Lower leg skin (tissue), 4 donors: ENCODE results near the gene CTSE. TPM values are rescaled to one million over a fixed set of nuclear protein-coding genes. Genes with fewer than 3 reads are reported as not detected.

Experiments
- DNase-seq, 2 donors: peaks; one replicate each; pipeline ENCODE4 v3.0.0-alpha.2; 2019; ENCODE audit warnings: low spot score in 2 of 2
- H3K4me3 ChIP-seq: fragments of 200-600 bp; sonication (generic); 2 replicates; pipeline ENCODE4 v1.5.1; 2017; ENCODE audit warnings: mild to moderate bottlenecking, low read depth; ENCODE audit not compliant: poor library complexity, severe bottlenecking
- POLR2A ChIP-seq, 2 donors: fragments of 450-650 bp; IDR thresholded peaks; one replicate each; pipeline ENCODE4 v1.6.1; 2016 to 2017; ENCODE audit warnings: antibody characterized with exemption in 2 of 2, mild to moderate bottlenecking in 1 of 2, moderate library complexity in 1 of 2
- WGBS, 2 donors: methylation state at CpG; one replicate each; pipeline ENCODE4 v1.1.5; 2018; 5-methylcytosine and 5-hydroxymethylcytosine counted together
- intact Hi-C: fragments of 100-400 bp; cut with DNase I; formaldehyde crosslinking; loops from one replicate; pipeline ENCODE4 v1.15.0; 2023; ENCODE audit warnings: low total_unique reads
- total RNA-seq, 4 donors: library from RNA; depleted of rRNA; stranded (reverse); fragments of >200 nt; gene quantifications; one replicate each; pipeline ENCODE4 v1.1.0, GENCODE V29; 2016
- TF ChIP-seq, protein P1 (sequence below), 3 donors: fragments of 450-650 bp; IDR thresholded peaks; one replicate each; pipeline ENCODE4 v1.5.1; 2016; ENCODE audit warnings: antibody characterized with exemption in 3 of 3, mild to moderate bottlenecking in 3 of 3, moderate library complexity in 2 of 3

CTSE gene
- total RNA-seq, 4 donors from 2014 or later = not detected

DNA sequence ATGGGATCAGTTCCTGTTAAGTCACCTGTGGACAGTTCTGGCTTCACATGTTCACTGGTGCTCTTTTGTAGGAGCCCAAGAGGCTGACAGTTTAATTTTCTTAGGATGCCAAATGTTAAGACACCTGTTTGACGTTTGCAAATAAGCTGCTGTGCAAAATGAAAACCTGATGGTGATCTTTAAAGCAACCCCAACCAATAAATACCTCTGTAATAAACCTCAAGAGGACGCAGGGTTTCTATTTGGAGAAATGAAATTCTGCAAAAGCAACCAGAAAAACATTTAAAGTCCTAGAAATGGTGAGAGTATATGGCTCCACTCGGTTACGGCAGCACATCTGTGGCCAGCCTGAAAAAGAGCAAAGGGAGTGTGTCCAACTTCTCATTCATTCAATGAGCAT lies 23.6 kb upstream of the CTSE start:
- intact Hi-C loops = no loop called here
- TF ChIP-seq, protein P1, sequence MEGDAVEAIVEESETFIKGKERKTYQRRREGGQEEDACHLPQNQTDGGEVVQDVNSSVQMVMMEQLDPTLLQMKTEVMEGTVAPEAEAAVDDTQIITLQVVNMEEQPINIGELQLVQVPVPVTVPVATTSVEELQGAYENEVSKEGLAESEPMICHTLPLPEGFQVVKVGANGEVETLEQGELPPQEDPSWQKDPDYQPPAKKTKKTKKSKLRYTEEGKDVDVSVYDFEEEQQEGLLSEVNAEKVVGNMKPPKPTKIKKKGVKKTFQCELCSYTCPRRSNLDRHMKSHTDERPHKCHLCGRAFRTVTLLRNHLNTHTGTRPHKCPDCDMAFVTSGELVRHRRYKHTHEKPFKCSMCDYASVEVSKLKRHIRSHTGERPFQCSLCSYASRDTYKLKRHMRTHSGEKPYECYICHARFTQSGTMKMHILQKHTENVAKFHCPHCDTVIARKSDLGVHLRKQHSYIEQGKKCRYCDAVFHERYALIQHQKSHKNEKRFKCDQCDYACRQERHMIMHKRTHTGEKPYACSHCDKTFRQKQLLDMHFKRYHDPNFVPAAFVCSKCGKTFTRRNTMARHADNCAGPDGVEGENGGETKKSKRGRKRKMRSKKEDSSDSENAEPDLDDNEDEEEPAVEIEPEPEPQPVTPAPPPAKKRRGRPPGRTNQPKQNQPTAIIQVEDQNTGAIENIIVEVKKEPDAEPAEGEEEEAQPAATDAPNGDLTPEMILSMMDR (IDR thresholded peaks at IDR 0.05) = no peak
- H3K4me3 ChIP-seq = no peak overlapping the region
- DNase-seq = no peak
- 52 to 64% methylated on average over 4 of the region's 4 CpGs for WGBS, 2 donors

DNA sequence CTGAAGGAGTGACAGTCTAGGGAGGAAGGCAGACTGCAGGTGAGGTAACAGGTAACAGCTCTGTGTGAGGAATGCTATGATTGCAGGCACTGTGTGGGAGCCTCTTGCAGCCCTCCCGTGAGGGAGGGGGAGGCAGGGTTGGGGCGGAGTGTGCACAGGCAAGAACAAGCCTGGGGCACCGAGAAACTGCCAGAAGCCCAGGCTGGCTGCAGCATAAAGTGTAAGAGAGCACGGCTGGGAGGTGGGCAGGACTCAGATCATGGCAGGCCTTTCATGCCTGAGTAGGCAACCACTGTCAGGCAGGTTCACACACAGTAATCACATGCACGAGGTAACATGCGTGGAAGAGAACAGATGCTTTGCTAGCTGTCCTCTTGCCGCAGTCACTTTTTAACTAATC lies 17.9 kb upstream of the CTSE start:
- TF ChIP-seq POLR2A (IDR thresholded peaks at IDR 0.05) = no peak
- TF ChIP-seq, protein P1 (IDR thresholded peaks at IDR 0.05) = no peak
- WGBS, 2 donors = 32 to 39% methylated on average over 7 of the region's 7 CpGs
- no peak for DNase-seq
- H3K4me3 ChIP-seq = no peak overlapping the region
- intact Hi-C loops = no loop called here

DNA sequence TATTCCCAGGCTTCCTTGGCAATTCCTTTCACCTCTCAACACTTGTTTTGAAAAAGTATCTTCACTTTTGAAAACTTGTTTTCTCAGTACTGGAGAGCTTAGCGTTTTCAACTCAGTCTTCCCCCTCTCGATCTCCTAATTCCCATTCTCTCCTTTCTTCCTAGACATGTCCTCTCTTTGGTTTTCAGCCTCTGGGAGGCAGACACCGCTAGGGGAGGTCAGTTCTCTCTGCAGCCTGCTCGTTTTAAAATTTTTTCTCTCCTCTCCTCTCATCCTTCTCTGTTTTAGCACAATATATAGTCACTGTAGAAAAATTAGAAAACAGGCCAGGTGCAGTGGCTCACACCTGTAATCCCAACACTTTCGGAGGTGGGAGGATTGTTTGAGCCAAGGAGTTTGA lies 16.6 kb upstream of the CTSE start:
- 63 to 65% methylated on average over 5 of the region's 5 CpGs for WGBS, 2 donors
- intact Hi-C loops = no loop called here

DNA sequence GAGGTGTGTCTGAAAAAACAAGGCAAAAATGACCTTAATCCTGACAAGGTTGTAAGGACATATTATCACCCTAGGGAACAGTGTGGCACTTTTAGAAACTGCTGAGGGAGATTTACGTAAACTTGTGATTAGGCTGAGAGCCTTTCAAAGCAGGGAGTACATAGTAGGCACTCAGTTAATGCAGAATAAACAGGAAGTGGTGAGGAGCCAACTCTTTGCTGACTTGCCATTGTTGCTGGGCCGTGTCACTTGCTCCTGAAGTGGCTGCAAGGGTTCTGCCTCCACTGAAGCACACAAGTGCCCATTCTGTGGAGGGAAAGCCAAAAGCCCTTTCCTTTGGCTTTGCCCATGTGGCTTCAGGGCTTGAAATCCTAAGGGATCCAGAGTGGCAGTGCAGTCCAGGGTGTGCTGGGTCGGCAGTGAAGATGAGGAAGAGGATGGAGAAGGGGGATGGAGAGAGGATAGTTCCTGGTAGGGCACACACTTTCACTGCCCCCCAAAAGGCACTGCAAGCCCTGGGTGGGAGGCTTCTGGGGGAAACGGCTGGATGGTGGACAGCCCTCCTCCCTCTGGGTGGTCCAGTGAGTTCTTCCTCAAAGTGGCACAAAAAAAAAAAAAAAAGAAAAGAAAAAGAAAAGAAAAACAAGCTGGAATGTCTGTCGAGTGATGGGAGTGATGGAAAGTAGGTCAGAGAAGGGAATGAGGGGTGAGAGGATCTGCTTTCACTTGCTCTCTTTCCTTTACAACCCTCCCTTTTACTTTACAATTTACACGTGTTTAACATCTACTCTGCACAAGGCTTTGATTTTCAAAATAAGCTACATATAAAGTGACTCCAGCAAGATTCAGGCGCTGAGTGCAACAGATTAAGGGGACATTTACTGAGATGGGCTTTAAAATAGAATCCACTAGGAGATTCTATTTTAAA lies 15.6 kb upstream of the CTSE start:
- intact Hi-C loops = no loop called here
- 45 to 48% methylated on average over 7 of the region's 7 CpGs for WGBS, 2 donors
- no peak overlapping the region for H3K4me3 ChIP-seq
- DNase-seq = no peak
- TF ChIP-seq POLR2A (IDR thresholded peaks at IDR 0.05) = no peak
- TF ChIP-seq, protein P1 (IDR thresholded peaks at IDR 0.05) = no peak

More for the DNA sequence above, 16.6 kb upstream of the CTSE start:
- no peak for TF ChIP-seq POLR2A (IDR thresholded peaks at IDR 0.05)
- TF ChIP-seq, protein P1 (IDR thresholded peaks at IDR 0.05) = no peak
- H3K4me3 ChIP-seq = no peak overlapping the region
- DNase-seq = no peak

DNA sequence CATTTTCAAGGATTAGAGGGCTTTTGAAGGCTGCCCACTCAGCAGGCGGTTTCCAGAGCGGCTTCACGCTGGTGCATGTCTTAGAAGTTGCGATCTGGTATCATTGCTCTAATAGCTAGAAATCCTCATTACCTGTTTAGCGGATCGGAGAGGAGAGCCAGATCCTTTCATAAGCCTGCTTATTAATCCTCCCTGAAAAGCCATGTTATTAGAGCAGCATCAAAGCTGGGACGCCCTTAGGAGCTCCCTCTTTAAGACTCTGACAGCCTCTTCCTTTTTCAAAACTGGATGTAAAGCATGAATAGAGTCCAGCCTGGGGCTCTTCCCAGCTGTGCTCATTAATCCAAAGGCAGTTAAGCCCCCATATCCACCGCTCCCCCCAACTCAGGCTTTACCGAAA lies 13.9 kb upstream of the CTSE start:
- DNase-seq = no peak
- no peak overlapping the region for H3K4me3 ChIP-seq
- WGBS, 2 donors = 72 to 82% methylated on average over 9 of the region's 9 CpGs
- intact Hi-C loops = no loop called here
- no peak for TF ChIP-seq POLR2A (IDR thresholded peaks at IDR 0.05)
- TF ChIP-seq, protein P1 (IDR thresholded peaks at IDR 0.05) = no peak
